ENCODE results near the gene MTMR4.

GRCh38 chr17:58530655-58531054, 16.2 kb upstream of the MTMR4 start:
- TF ChIP-seq POLR2A (IDR thresholded peaks at IDR 0.05; ENCODE audit: low read depth, low read length) (no peak), POLR2AphosphoS5 (IDR thresholded peaks at IDR 0.05; ENCODE audit: low read depth, low read length) (no peak)

All from GM12892 (cell line).